Adrenal gland (tissue), 12 donors: ENCODE data around the gene SYPL2. TPM values are rescaled to one million over a fixed set of nuclear protein-coding genes. Genes with fewer than 3 reads are reported as not detected.

Source experiments
- DNase-seq, 7 donors: peaks; one replicate each; pipeline ENCODE4 v3.0.0-alpha.2; 2019 to 2020
- H3K27ac ChIP-seq, 5 donors: fragments of 200-600 bp; sonication (generic) in 4 of 5; 1 replicate in 3 of 5; 2 replicates in 2 of 5; pipeline versions ENCODE4 v1.5.1 to v1.8.0; 2016 to 2020; ENCODE audit warnings: mild to moderate bottlenecking in 1 of 5
- H3K27me3 ChIP-seq: fragments of 200-600 bp; 2 replicates; pipeline ENCODE4 v1.8.0; 2021
- H3K36me3 ChIP-seq, 2 donors: fragments of 200-600 bp; replicated peaks in 1 of 2; 1 replicate in 1 of 2; 2 replicates in 1 of 2; pipeline versions ENCODE4 v1.5.1 to v1.8.0; 2018 to 2022
- H3K4me1 ChIP-seq, 2 donors: fragments of 200-600 bp; replicated peaks in 1 of 2; 1 replicate in 1 of 2; 2 replicates in 1 of 2; pipeline versions ENCODE4 v1.5.1 to v1.8.0; 2018 to 2021
- H3K4me3 ChIP-seq, 4 donors: fragments of 200-600 bp; sonication (generic) in 3 of 4; one replicate each; pipeline ENCODE4 v1.5.1; 2016 to 2018
- H3K9me3 ChIP-seq, 3 donors: fragments of 200-600 bp; sonication (generic) in 1 of 3; replicated peaks in 1 of 3; 1 replicate in 2 of 3; 2 replicates in 1 of 3; pipeline versions ENCODE4 v1.5.1 to v1.8.0; 2016 to 2021
- CTCF ChIP-seq, 6 experiments: fragments of 450-650 bp in 4 of 6; fragments of 200-600 bp in 2 of 6; sonication (generic) in 1 of 6; IDR thresholded peaks; 1 replicate in 5 of 6; 2 replicates in 1 of 6; pipeline versions ENCODE4 v1.5.1 to v1.8.0; 2016 to 2021; ENCODE audit warnings: antibody characterized with exemption in 6 of 6, mild to moderate bottlenecking in 2 of 6, moderate library complexity in 1 of 6
- POLR2A ChIP-seq, 2 donors: fragments of 450-650 bp; IDR thresholded peaks; one replicate each; pipeline ENCODE4 v1.6.1; 2017; ENCODE audit warnings: antibody characterized with exemption in 2 of 2, mild to moderate bottlenecking in 2 of 2, moderate library complexity in 1 of 2
- WGBS, 4 donors: extraction: QIAGEN DNeasy Blood & Tissue Kit in 2 of 4; methylation state at CpG; one replicate each; pipeline versions ENCODE4 v1.1.5 to v1.1.7; 2013 to 2017; 5-methylcytosine and 5-hydroxymethylcytosine counted together
- intact Hi-C, 2 donors: fragments of 100-400 bp; cut with DNase I; formaldehyde crosslinking; loops; one replicate each; pipeline versions ENCODE4 v1.14.1 to v1.15.0; 2022 to 2023
- polyA plus RNA-seq, 3 donors: library from polyadenylated mRNA; stranded (reverse); fragments of 200-250 nt in 2 of 3; fragments of 350-450 nt in 1 of 3; fragmentation: Illumina TruSeq in 1 of 3; extraction: RNeasy Lipid Tissue Mini Kit (QIAGEN cat#74804) in 1 of 3; gene quantifications; one replicate each; pipeline ENCODE4 v1.2.3, GENCODE V29; 2013 to 2014
- total RNA-seq, 9 donors: library from RNA; depleted of rRNA in 4 of 9; stranded (reverse); fragments of >200 nt in 4 of 9; fragments of 120-200 nt in 1 of 9; fragmentation: NEBNext Ultra II Directional in 1 of 9; extraction: Animal tissue kit (Norgen Biotek cat#: 25700) in 1 of 9; gene quantifications; one replicate each; pipeline versions ENCODE4 v1.1.0 to v1.2.4, GENCODE V29; 2013 to 2023
- donor health status: healthy with polysubstance abuse.
- donor health status: Bipolar disorder and iron deficiency.
- donor health status: DM: yes; HTN: yes; CAD: no.
- donor health status: DM: no; HTN: no; CAD: no.
- donor health status: DM: no; HTN: no; CAD: no.
- donor health status: DM: yes; HTN: yes; CAD: no.

Gene SYPL2
- total and polyA plus RNA-seq, 12 donors, result 5.8 to 23.6 (median 11.6) TPM

GRCh38 chr1:109466125-109466451, 258 bp upstream of the SYPL2 start:
- peak overlapping the region in 3 of 4 donors; percentile 22 to 89 (median 68) for H3K4me3 ChIP-seq
- H3K4me1 ChIP-seq, result peaks cover 10 to 11% of the 10 kb centered on the region in 2 donors
- no peak for TF ChIP-seq CTCF (IDR thresholded peaks at IDR 0.05)
- TF ChIP-seq POLR2A (IDR thresholded peaks at IDR 0.05), result no peak
- WGBS, 4 donors, result 4 to 11% (median 8%) methylated on average over 8 to 24 of the region's 24 CpGs
- intact Hi-C loops, result no loop called here
- H3K27ac ChIP-seq, result peak overlapping the region in 4 of 5 donors; percentile 59 to 86 (median 86)
- H3K27me3 ChIP-seq, result no peaks in the 10 kb centered on the region
- DNase-seq, result no peak
- no peaks in the 10 kb centered on the region for H3K36me3 ChIP-seq
- H3K9me3 ChIP-seq, result no peaks in the 10 kb centered on the region

- Histone ChIP-seq H3K4me1 (peaks cover 10 to 11% of the 10 kb centered on the region in 2 donors), H3K27ac (peak overlapping the region in 3 of 5 donors; percentile 85 to 86 (median 86)), H3K4me3 (peak overlapping the region in 2 of 4 donors; percentile 68 to 89), H3K36me3 (no peaks in the 10 kb centered on the region), H3K27me3 (no peaks in the 10 kb centered on the region), H3K9me3 (no peaks in the 10 kb centered on the region)
- TF ChIP-seq POLR2A (IDR thresholded peaks at IDR 0.05) (no peak), CTCF (IDR thresholded peaks at IDR 0.05) (no peak)
- DNase-seq, result peak in 3 of 7 donors; percentile 38 to 48 (median 40)
- intact Hi-C loops, result no loop called here
- 10 to 23% (median 13%) methylated on average over 12 to 23 of the region's 23 CpGs for WGBS, 4 donors
These were observed 993 bp downstream of the SYPL2 start for GRCh38 chr1:109467301-109467777.

- Histone ChIP-seq H3K27ac (no peak overlapping the region), H3K4me3 (no peak overlapping the region), H3K27me3 (no peaks in the 10 kb centered on the region), H3K9me3 (no peaks in the 10 kb centered on the region), H3K36me3 (no peaks in the 10 kb centered on the region), H3K4me1 (peaks cover 10 to 11% of the 10 kb centered on the region in 2 donors)
- DNase-seq, result no peak
- 86 to 94% (median 90%) methylated on average over 1 of the region's 1 CpG for WGBS, 4 donors
- TF ChIP-seq CTCF (IDR thresholded peaks at IDR 0.05) (no peak), POLR2A (IDR thresholded peaks at IDR 0.05) (no peak)
- intact Hi-C loops, result no loop called here
These were observed 1.7 kb downstream of the SYPL2 start for GRCh38 chr1:109468061-109468460.

- H3K9me3 ChIP-seq, result no peaks in the 10 kb centered on the region
- intact Hi-C loops, result no loop called here
- no peak for DNase-seq
- no peak overlapping the region for H3K27ac ChIP-seq
- H3K27me3 ChIP-seq, result no peaks in the 10 kb centered on the region
- 33 to 54% (median 43%) methylated on average over 2 of the region's 2 CpGs for WGBS, 4 donors
- H3K4me1 ChIP-seq, result peaks cover 10 to 11% of the 10 kb centered on the region in 2 donors
- TF ChIP-seq POLR2A (IDR thresholded peaks at IDR 0.05) (no peak), CTCF (IDR thresholded peaks at IDR 0.05) (no peak)
- H3K4me3 ChIP-seq, result no peak overlapping the region
- no peaks in the 10 kb centered on the region for H3K36me3 ChIP-seq
These were observed 2.6 kb downstream of the SYPL2 start for GRCh38 chr1:109468903-109469302.
